ENCODE results near the gene TMEM248.
"Not testable (repeated sequence)": the region's sequence is repeated elsewhere in the genome, so short reads cannot be mapped to it uniquely, and the experiment has no call there.

DNA sequence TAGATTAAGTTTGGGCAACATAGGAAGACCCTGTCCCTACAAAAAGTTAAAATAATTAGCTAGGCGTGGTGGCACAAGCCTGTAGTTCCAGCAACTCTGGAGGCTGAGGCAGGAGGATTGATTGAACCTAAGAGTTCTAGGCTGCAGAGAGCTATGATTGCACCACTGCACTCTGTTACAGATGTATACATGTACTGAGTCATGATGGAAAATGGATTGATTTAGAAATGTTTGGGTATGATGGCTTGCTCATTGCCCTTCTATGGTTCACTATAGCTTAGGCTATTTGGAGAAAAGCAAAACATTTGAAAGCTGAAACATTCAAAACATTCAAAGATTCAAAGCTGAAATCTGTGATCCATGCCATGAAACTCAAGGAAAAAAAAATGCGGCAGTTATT is 58.0 kb downstream of the TMEM248 start:
- not testable (repeated sequence) for TF ChIP-seq POLR2A (IDR thresholded peaks at IDR 0.05; ENCODE audit: control extremely low read depth in 1 of 2, low read depth in 2 of 2, low read length in 2 of 2); GABPA (IDR thresholded peaks at IDR 0.05; ENCODE audit: borderline replicate concordance, insufficient read depth, low read length); SIX5 (IDR thresholded peaks at IDR 0.05; ENCODE audit: low read depth, low read length); CTCF (IDR thresholded peaks at IDR 0.05; ENCODE audit: control extremely low read depth in 1 of 3, insufficient read depth in 1 of 3, low read depth in 1 of 3, low read length in 3 of 3); TEAD4 (IDR thresholded peaks at IDR 0.05; ENCODE audit: low read depth, low read length); RXRA (IDR thresholded peaks at IDR 0.05; ENCODE audit: insufficient read depth, low read depth, low read length); ZNF274 (IDR thresholded peaks at IDR 0.05; ENCODE audit: borderline replicate concordance, extremely low read depth, low read length); CREB1 (IDR thresholded peaks at IDR 0.05)

Measured in H1 (cell line).